Testis (tissue), 3 donors: Measurements from ENCODE around the gene OR2M3. TPM values are rescaled to one million over a fixed set of nuclear protein-coding genes. Genes with fewer than 3 reads are reported as not detected.

ENCODE experiments used
- DNase-seq: peaks from one replicate; pipeline ENCODE4 v3.0.0-alpha.2; 2019
- H3K27ac ChIP-seq, 2 donors: fragments of 200-600 bp; sonication (generic); one replicate each; pipeline ENCODE4 v1.5.1; 2019
- H3K27me3 ChIP-seq: fragments of 200-600 bp; sonication (generic); one replicate; pipeline ENCODE4 v1.5.1; 2019
- H3K36me3 ChIP-seq: fragments of 200-600 bp; sonication (generic); one replicate; pipeline ENCODE4 v1.5.1; 2017; ENCODE audit warnings: low read depth; ENCODE audit errors: missing control alignments
- H3K4me1 ChIP-seq: fragments of 200-600 bp; sonication (generic); one replicate; pipeline ENCODE4 v1.5.1; 2019
- H3K4me3 ChIP-seq, 2 donors: fragments of 200-600 bp; sonication (generic); one replicate each; pipeline ENCODE4 v1.5.1; 2017 to 2019
- H3K9me3 ChIP-seq: fragments of 200-600 bp; sonication (generic); one replicate; pipeline ENCODE4 v1.5.1; 2017
- CTCF ChIP-seq, 3 experiments: fragments of 450-650 bp in 2 of 3; fragments of 200-600 bp in 1 of 3; sonication (generic) in 1 of 3; IDR thresholded peaks; one replicate each; pipeline ENCODE4 v1.5.1; 2016 to 2019; ENCODE audit warnings: antibody characterized with exemption in 3 of 3, mild to moderate bottlenecking in 2 of 3, moderate library complexity in 1 of 3
- POLR2A ChIP-seq: fragments of 450-650 bp; IDR thresholded peaks from one replicate; pipeline ENCODE4 v1.6.1; 2017; ENCODE audit warnings: antibody characterized with exemption, mild to moderate bottlenecking, moderate library complexity
- WGBS, 2 donors: methylation state at CpG; one replicate each; pipeline ENCODE4 v1.1.5; 2018; 5-methylcytosine and 5-hydroxymethylcytosine counted together
- intact Hi-C: fragments of 100-400 bp; cut with DNase I; formaldehyde crosslinking; loops from one replicate; pipeline ENCODE4 v1.15.1; 2023; ENCODE audit warnings: low total_unique reads
- polyA plus RNA-seq: library from polyadenylated mRNA; stranded (reverse); fragments of 350-450 nt; fragmentation: Illumina TruSeq; extraction: RNeasy Lipid Tissue Mini Kit (QIAGEN cat#74804); gene quantifications from one replicate; pipeline ENCODE4 v1.2.3, GENCODE V29; 2014; ENCODE audit warnings: low read depth, low replicate concordance; ENCODE audit not compliant: insufficient read depth
- total RNA-seq, 2 donors: library from RNA; depleted of rRNA; stranded (reverse); fragments of >200 nt; gene quantifications; one replicate each; pipeline ENCODE4 v1.2.3, GENCODE V29; 2016

Gene OR2M3
- total and polyA plus RNA-seq, 3 donors from 2014 or later = 0.11 to 0.24 (median 0.19) TPM

- H3K4me3 ChIP-seq = no peak overlapping the region
- TF ChIP-seq CTCF (IDR thresholded peaks at IDR 0.05) (no peak), POLR2A (no peak)
- 54 to 78% methylated on average over 9 to 12 of the region's 12 CpGs for WGBS, 2 donors
- no peaks in the 10 kb centered on the region for H3K27me3 ChIP-seq
- no peak overlapping the region for H3K27ac ChIP-seq
- H3K36me3 ChIP-seq = no peaks in the 10 kb centered on the region
- H3K9me3 ChIP-seq = no peaks in the 10 kb centered on the region
- no peaks in the 10 kb centered on the region for H3K4me1 ChIP-seq
- no peak for DNase-seq
- intact Hi-C loops = no loop called here
These were observed 33.0 kb upstream of the OR2M3 start for GRCh38 chr1:248164031-248164430.

- Histone ChIP-seq H3K4me3 (peak overlapping the region in 1 of 2 donors; percentile 20), H3K27ac (no peak overlapping the region), H3K27me3 (no peaks in the 10 kb centered on the region), H3K4me1 (no peaks in the 10 kb centered on the region), H3K9me3 (no peaks in the 10 kb centered on the region), H3K36me3 (no peaks in the 10 kb centered on the region)
- intact Hi-C loops = no loop called here
- 71 to 87% methylated on average over 6 to 14 of the region's 14 CpGs for WGBS, 2 donors
- peak; percentile 35 for DNase-seq
- TF ChIP-seq POLR2A = no peak
- no peak for TF ChIP-seq CTCF (IDR thresholded peaks at IDR 0.05)
These were observed 31.9 kb upstream of the OR2M3 start for GRCh38 chr1:248165186-248165585.

GRCh38 chr1:248174521-248174920 is 22.5 kb upstream of the OR2M3 start, which contains the start of gene OR2M2:
Gene OR2M2, plus strand, starts transcription at chr1:248174821. Its CDS starts 5,165 bp downstream, at chr1:248179986.
- H3K4me3 ChIP-seq = no peak within 1 kb of the TSS
- no peaks in the 10 kb centered on the region for H3K4me1 ChIP-seq
- no peak for DNase-seq
- TF ChIP-seq CTCF (IDR thresholded peaks at IDR 0.05) (no peak), POLR2A (no peak)
- intact Hi-C loops = no loop called here
- H3K27me3 ChIP-seq = no peaks in the 10 kb centered on the region
- no peak within 1 kb of the TSS for H3K27ac ChIP-seq
- H3K36me3 ChIP-seq = no peaks in the 10 kb centered on the region
- no peaks in the 10 kb centered on the region for H3K9me3 ChIP-seq

- DNase-seq = no peak
- no peak for TF ChIP-seq POLR2A
- no peak for TF ChIP-seq CTCF (IDR thresholded peaks at IDR 0.05)
- no peaks in the 10 kb centered on the region for H3K4me1 ChIP-seq
- no peaks in the 10 kb centered on the region for H3K36me3 ChIP-seq
- 60 to 86% methylated on average over 7 of the region's 7 CpGs for WGBS, 2 donors
- H3K4me3 ChIP-seq = no peak overlapping the region
- intact Hi-C loops = no loop called here
- no peaks in the 10 kb centered on the region for H3K27me3 ChIP-seq
- no peak overlapping the region for H3K27ac ChIP-seq
- no peaks in the 10 kb centered on the region for H3K9me3 ChIP-seq
These were observed 13.1 kb upstream of the OR2M3 start for GRCh38 chr1:248183996-248184395.

GRCh38 chr1:248187363-248187762 is 9.7 kb upstream of the OR2M3 start:
- H3K9me3 ChIP-seq = no peaks in the 10 kb centered on the region
- H3K27ac ChIP-seq = no peak overlapping the region
- no peak for DNase-seq
- intact Hi-C loops = no loop called here
- no peaks in the 10 kb centered on the region for H3K36me3 ChIP-seq
- TF ChIP-seq CTCF (IDR thresholded peaks at IDR 0.05) (no peak), POLR2A (no peak)
- 45 to 73% methylated on average over 2 to 3 of the region's 3 CpGs for WGBS, 2 donors
- H3K27me3 ChIP-seq = no peaks in the 10 kb centered on the region
- H3K4me3 ChIP-seq = no peak overlapping the region
- no peaks in the 10 kb centered on the region for H3K4me1 ChIP-seq
